GM21528 (cell line): ENCODE measurements around the gene ADORA2A.

Source experiments
- ATAC-seq: cut with Tn5 transposase; IDR thresholded peaks from one replicate; pipeline ENCODE4 v1.9.1; 2021; ENCODE audit warnings: mild to moderate bottlenecking, moderate library complexity; ENCODE audit not compliant: unreplicated experiment, low FRiP score

Gene ADORA2A

DNA sequence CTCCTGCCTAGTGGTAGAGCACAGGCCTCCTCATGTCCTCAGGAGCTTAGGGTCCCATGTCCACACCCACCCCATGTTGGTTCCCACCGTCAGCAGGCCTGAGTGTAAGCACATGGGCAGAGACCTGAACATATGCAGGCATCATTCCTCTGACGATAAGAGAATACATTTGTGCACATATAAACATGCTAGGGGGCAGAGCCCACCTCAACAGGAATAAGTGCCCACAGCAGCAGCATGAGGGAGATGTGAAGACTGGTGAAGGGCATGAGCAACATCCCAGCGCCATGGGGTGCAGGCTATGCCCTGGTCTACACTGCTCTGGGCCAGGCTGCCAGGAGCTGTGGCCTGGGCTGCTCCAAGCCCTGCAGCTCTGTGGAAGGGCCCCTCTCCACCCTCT lies 16.9 kb downstream of the ADORA2A start:
- ATAC-seq = no peak

DNA sequence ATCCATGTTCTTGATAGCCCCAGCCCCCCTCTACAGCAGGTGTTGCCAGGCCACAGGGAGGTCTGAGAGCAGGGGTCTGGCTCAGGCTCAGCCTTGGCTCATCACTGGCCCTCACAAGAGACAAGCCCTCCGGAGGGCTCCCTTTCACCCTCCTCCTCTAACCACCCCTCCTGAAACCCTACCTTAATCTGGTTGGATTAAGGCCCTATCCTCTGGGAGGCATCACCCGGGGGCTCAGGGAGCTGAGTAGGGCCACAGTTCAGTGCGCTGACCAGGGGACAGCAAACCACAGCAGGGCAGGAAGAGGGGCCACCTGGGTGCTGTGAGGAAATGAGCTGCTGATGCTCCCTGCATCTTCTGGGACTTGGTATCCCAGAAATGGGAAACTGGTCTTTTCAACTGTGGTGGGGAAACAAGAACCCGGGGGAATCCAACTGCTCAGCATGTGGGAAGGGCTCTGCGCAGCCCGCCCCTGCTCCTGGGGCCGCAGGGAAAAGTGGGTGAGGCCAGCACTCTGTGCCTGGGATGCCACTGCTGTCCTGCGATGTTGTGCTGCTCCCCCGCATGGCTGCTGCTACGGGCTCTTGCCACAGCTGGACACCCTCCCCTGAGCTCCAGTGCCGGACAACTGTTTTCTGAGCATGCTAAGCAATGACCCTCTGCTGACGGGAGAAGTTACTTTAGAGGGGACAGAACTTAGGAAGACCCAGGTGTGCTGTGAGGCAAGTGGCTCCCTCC lies 17.5 kb downstream of the ADORA2A start:
- no peak for ATAC-seq

DNA sequence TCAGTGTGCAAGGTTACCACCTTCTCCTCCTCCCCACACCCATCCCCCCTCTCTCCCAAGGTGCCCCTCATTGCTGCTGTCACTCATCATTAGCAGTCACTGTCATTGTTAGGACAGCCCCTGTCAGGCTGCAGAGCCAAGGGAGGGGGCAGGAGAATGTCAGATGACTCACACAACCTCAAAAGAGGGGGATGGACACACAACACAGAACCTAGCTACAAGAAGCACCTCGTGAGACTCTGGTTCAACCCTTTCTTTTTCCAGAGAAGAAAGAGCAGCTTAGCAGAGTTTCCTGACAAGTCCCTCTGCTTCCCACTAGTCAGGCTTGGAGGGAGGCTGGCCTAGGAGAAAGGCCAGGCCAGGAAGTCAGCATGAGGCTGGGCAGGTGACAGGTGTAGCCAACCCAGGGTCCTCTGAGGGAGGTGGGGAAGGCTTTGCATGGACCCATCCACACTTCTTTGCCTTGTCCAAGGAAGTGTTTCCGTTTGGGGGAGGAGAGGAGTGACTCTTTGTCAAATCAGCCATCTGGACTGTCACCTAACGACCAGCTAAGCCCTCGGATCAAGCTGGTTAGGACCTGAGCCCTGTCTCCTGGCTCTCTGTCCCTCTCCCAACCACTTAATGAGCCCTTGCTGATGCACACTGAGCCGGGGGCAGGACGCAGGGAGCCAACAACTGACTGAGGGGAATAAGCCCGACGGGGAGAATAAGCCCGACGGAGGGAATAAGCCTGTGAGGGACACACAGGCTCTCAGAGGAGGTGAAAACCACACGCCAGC lies 18.3 kb downstream of the ADORA2A start:
- no peak for ATAC-seq

DNA sequence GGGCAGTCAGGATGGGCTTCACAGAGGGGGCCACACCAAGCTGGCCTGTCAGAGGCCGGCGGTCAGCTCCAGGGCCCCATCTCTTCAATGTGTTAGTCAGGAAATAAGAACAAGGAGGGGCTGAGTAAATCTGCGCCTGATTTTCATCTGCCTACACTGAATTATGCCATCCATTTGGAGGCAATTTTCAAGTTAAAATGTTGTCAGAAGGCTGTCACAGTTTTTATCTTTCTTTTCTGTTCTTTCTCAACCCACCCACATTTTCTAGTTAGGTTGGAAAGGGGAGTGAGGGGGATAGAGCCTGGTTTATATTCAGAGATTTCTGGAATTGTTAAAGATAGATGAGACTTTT lies 18.8 kb downstream of the ADORA2A start:
- no peak for ATAC-seq

DNA sequence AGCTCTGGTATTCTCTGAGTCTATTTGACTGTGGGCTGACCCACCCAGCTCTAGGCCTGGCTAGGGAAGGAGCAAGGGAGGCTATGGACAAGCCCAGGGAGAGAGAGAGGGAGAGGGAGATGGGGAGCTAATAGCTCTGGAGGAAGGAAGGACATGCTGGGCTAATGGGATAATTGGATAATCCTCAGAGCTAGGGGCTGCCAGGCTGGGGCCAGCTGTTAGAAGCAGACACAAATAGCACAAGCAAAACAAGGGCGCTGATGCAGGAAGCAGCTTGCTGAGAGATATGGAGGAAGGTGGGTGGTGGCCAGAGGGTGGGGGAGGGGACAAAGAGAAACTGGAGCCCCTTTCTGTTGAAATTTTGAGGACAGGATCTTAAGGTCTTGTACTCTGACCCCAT lies 23.2 kb downstream of the ADORA2A start:
- ATAC-seq = no peak

DNA sequence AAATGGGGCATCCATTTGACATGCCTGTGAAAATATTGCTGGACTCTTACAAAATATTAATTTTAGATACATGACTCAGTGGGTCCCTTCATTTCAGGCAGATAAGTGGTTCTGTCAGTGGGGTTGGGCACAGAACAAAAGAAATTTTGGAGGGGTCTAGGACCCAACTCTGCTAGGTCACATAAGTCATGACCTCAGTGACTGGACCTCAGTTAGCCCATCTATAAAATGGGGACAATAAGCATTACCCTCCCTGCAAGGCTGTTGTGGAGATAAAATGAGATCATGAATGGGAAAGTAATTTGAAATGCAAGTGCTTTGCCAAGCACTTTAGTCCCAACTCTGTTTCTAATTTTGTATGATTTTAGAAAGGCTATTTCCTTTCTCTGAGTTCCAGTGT lies 23.8 kb downstream of the ADORA2A start:
- ATAC-seq = no peak

DNA sequence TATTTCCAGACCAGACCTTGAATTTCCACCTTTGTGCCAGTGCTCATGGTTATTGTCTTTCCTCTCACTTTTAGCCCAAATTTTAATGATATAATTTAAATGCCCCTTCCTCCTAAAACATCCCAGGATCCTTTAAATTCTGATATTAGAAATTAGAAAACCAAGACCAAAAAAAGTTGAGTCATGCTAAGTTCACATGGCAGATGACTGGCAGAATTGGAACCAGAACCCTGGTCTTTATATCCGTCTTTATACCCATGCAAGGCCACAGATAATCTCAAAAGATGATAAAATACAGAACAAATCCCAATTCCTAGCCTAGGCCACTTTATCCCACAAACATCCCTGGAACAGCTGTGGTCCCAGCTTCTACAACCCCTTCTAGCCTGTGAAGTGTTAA lies 26.5 kb downstream of the ADORA2A start:
- ATAC-seq = no peak

DNA sequence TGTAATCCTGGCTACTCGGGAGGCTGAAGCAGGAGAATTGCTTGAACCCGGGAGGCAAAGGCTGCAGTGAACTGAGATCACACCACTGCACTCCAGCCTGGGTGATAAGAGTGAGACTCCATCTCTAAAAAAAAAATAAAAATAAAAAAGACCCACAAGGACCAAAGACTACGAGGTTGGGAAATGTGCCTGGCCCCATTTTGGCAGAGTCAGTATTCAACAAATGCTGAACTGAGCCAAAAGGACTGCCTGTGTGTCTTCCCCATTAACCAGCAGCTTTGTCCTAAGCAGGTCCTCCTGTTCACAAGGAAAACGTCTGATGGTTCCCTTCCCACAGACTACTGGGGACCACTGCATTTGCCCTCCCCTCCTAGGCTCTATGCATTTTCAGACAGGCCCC lies 27.6 kb downstream of the ADORA2A start:
- ATAC-seq = no peak

DNA sequence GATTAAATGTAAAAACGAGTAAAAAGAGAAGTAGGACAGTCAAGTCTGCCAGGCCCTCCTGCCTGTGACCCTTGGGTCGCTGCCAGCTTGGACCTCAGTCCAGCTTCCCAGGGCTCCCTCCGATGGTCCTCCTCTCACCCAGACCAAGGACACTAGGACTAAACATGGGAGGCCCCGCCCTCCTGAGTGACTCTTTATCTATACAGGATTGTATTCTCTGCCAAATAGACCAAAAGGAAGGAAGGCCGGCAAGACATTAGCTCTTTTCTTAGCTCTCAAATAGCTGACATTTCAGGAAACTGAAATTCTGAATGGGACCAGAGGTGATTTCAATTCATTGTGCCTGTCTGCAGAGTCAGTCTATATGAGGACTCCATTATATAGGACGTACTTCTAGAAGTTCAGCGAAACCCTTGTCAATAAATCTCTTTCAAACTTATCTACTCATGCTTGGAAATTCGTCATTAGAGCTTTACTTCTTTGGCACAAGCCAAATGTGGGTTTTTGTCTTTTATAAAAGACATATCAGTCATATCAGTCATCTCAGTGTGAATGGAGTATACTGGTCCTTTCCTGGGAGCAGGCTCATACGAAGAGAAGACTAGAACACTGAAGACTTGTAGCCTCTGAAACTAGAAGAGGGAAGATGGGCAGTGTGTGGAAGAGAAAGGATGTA lies 28.5 kb downstream of the ADORA2A start:
- no peak for ATAC-seq

DNA sequence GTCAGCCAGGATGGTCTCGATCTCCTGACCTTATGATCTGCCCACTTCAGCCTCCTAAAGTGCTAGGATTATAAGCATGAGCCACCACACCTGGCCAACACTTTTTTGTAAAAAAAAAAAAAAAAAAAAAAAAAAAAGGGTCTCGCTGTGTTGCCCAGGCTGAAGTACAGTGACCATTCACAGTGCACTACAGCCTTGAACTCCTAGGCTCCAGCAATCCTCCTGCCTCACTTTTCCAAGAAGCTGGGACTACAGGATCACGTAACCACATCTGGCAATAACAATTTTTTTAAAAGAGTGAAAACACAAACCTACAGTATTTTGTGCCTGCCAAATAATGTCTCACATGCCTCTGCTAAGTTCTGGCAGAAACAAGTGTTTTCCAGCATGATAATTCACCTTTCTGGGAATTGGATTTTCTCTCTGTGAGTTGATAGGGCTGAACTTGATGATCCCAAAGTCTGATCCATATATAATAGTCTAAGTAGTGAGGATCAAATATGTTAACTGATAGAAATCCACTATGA lies 30.6 kb downstream of the ADORA2A start:
- ATAC-seq = no peak

DNA sequence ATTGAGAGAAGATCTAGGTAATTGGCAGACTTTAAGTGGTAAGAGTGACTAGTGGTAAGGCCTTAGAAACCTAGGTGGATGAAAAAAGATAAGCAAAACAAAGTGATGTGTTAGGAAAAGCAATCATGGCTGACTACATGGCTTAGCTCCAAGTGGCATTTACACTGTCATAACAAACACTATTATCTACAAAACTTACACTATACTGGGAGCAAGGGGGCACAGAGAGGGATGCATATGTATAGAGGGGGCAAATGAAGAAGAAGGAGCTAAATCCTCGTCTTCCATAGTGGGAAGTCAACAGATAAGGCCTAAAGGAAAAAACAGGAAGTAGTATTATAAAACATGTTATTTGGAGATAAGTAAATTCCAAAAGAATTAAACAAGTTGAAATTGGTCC lies 32.5 kb downstream of the ADORA2A start:
- no peak for ATAC-seq

DNA sequence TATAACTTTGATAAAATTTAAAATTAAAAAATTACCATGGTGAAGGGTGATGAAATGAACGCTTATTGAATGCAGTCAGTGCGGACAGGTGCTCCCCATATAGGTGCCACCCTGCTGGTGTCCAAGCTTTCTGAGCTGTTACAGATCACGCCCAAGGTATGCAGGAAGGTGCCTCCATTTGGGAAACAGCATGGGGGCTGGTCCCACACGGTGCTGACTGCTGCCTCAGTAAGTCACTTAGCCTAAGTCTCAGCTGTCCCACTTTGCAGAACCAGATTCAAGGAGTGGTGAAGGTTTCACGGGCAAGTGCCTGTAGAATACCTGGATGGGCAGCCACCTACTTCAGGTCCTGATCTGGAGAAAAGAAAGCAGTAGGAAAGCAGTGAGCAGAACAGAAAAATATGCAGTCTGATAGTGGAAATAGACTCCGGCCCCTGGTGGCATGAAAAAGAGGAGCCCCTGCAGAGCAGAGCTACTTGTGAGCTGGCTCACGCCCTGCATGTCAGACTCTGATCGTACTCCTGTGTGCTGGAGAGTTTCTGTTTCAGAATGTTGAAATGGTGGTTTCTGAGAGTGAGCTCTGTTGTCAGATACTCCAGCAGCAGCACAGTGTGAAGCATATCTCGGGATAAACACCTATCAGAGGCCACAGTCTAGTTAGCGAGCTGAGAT lies 33.2 kb downstream of the ADORA2A start:
- ATAC-seq = no peak

DNA sequence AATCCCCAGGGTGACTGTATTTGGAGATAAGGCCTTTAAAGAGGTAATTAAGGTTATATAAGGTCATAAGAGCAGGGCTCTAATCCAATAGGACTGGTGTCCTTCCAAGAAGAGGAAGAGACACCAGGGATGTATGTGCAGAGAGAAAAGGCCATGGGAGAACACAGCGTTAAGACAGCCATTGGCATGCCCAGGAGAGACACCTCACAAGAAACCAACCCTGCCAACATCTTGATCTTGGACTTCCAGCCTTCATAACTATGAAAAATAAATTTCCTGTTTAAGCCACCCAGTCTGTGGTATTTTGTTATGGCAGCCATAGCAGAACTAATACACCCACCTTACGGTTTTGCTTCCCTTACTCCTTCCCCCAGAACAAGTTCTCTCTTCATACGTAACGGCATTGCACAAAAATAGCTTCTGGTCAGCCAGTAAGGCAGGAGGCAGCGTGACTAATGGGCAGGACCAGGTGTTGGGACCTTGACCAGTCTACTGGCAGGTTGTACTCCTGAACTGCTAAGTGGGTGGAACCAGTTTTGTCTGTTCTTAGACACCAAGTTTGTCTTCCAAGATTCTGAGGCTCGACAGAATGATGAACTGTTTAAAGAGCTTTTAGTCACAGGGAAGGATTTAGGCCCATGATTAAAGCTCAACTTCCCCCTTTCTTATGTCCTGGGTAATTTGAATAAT lies 35.8 kb downstream of the ADORA2A start:
- no peak for ATAC-seq

DNA sequence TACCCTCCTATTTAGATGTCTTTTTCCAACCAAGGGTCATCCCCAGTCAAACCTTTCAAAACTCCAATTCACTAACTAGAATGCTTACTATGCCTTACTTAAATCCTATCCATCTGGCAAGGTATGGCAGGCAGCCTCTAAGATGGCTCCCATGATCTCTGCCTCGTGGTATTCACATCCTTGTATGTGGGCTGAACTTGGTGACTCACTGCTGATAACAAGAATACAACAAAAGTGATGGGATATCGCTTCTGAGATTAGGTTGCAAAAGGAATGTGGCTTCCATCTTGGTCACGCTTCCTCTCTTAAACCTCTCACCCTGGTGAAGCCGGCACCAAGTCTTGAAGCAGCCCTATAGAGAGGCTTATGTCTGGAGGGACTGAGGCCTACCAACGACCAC lies 38.2 kb downstream of the ADORA2A start:
- ATAC-seq = no peak

DNA sequence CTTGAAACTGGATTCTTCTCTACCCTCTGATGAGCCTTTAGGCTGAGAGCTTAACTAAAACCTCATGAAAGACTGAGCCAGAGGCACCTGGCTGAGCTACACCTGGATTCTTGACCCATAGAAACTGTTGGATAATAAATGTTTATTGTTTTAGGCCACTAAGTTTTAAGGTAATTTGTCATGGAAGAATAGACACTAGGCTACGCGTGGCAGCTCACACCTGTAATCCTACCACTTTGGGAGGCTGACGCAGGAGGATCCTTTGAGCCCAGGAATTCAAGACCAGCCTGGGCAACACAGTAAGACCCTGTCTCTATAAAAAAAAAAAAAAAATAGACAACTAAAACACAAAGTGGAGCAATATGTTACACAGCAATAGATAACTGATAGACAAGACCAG lies 38.6 kb downstream of the ADORA2A start:
- ATAC-seq = no peak

DNA sequence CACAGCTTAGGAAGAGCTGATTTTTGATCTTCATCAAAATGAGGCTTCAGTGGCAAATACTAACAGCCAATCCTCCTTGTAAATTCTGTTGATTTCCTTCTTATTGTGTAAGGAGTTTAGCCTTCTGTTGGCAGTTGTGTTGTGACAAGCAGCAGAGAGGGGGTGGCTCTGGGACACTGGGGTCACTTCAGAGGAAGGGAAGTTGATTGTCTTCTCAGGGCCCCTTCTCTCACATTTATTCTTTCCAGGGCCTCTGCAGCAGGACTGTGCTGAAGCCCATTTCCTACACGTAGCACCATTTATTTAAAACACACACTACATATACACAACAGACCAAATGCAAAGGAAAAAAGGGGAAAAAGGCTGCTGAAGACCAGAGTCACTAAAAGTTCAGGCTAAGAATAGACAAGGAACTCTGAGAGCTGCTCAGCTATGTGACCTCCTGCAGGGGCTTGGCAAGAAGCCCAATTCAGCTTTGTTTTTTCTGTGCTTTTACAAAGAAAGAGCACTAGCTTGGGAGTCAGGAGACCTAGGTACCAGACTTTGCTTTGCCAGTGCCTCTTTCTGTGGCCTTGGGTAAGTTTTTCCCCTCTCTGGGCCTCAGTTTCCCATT lies 39.4 kb downstream of the ADORA2A start:
- ATAC-seq = no peak

DNA sequence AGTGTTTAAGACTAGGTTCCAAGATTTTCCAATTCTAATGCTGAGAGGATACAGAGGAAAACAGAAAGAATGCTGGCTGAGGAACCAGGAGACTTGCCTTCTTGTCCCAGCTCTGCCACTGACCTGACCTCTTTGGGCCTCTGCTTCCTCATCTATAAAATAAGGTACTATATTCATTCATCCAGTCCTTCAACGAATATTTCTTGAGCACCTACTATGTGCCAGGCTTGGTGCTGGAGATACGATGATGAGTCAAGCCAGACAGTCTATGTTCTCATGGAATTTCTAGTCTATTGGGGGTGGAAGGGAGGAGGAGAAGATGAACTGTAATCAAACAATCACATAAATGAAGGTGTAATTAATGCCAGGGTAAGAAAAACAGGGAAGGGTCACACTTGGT lies 39.9 kb downstream of the ADORA2A start:
- no peak for ATAC-seq

DNA sequence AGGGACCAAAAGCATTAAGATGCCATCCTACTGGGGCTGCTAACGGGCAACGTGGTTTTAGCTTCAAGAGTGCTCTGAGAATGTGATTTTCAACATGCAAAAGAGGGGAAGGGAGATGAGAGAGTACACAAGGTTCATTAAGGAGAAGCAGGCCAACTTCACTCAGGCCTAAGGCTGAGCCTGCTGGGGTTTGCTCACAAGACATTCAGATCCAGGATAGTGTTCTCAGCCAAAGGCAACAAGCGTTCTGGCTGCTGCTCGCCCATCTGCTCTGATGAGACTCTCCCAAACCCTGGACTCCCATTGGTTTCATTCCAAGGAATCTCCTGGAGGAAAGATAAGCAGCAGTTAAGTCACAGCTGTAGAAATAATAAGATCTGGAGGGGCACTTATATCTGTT lies 44.2 kb downstream of the ADORA2A start:
- ATAC-seq = no peak

DNA sequence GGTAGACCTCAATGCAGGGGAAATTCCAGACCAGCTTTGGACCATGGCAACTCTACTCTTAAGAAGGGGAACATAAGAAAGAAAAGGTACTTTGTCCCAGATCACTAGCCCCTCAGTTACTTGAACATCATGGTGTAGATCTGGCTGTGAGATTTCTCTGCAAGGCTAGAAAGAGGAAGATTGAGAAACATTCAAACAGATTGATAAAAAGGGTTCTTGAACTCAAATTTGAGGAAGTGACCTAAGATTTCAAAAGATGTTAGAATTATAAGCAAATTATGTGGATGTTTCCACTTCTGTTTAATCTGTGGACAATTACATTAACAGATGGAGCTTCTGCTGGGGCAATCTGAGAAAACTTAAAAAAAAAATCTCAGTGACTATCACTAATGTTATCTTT lies 45.9 kb downstream of the ADORA2A start:
- ATAC-seq = no peak

DNA sequence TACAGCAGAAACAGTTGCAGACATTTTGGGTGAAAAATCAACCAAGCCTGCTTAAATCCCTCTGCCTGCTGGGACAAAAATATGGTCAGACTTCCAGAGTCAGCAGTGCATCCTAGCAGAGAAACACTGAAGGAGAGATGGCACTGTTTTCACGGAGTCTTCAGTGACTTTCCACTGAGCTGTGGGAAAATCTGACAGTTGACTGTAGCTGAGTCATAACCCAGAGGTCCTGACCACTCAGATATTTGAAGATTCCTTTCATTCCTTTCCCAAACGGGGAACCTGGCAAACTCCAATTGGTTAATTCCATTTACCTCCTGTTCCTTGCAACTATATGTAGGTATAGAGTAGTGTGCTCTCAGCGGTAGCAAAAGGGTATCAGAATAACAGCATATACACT lies 46.8 kb downstream of the ADORA2A start:
- no peak for ATAC-seq
